CD4-positive, alpha-beta T cell (primary cell): Measurements from ENCODE around the gene CTSC. TPM values are rescaled to one million over a fixed set of nuclear protein-coding genes. Genes with fewer than 3 reads are reported as not detected.

ENCODE experiments used
- ATAC-seq: fragments of 200-7000 bp; cut with Tn5 transposase; one replicate; pipeline ENCODE4 v1.10.0; 2022; ENCODE audit warnings: mild to moderate bottlenecking; ENCODE audit not compliant: poor library complexity
- CTCF ChIA-PET: fragments of 350-600 bp; sonication (Branson Sonifier 250); formaldehyde crosslinking; loops from one replicate; lab custom pipeline; 2021; ENCODE audit warnings: antibody characterized with exemption, inconsistent platforms; lab: Charles Lee
- POLR2A ChIA-PET: fragments of 350-600 bp; sonication (Branson Sonifier 250); formaldehyde crosslinking; loops from one replicate; lab custom pipeline; 2021; ENCODE audit warnings: antibody characterized with exemption, inconsistent platforms; lab: Charles Lee
- DNase-seq, 14 experiments: peaks; one replicate each; pipeline ENCODE4 v3.0.0-alpha.2; 2013 to 2020; ENCODE audit warnings: mixed read lengths in 2 of 14
- H3K27ac ChIP-seq, 2 donors: one replicate each; pipeline versions ENCODE4 v1.5.1 to v1.7.0; 2013; ENCODE audit warnings: low read length in 2 of 2, low read depth in 1 of 2, mild to moderate bottlenecking in 1 of 2
- H3K27me3 ChIP-seq, 2 experiments: 1 replicate in 1 of 2; 2 replicates in 1 of 2; pipeline versions ENCODE4 v1.6.1 to v1.7.0; 2013; ENCODE audit warnings: low read length in 2 of 2, control low read depth in 1 of 2, mild to moderate bottlenecking in 1 of 2, moderate library complexity in 1 of 2; ENCODE audit not compliant: insufficient read depth in 2 of 2, control insufficient read depth in 1 of 2
- H3K36me3 ChIP-seq: one replicate; pipeline ENCODE4 v1.6.1; 2013; ENCODE audit warnings: low read length, control low read depth; ENCODE audit not compliant: insufficient read depth
- H3K4me1 ChIP-seq: one replicate; pipeline ENCODE4 v1.6.1; 2013; ENCODE audit warnings: low read length, control low read depth; ENCODE audit not compliant: insufficient read depth
- H3K4me3 ChIP-seq: one replicate; pipeline ENCODE4 v1.5.1; 2013; ENCODE audit warnings: mild to moderate bottlenecking, low read length, moderate library complexity
- H3K9me3 ChIP-seq, 2 experiments: 1 replicate in 1 of 2; 2 replicates in 1 of 2; pipeline versions ENCODE4 v1.6.1 to v1.7.0; 2013; ENCODE audit warnings: low read length in 2 of 2, mild to moderate bottlenecking in 2 of 2, control low read depth in 1 of 2, moderate library complexity in 1 of 2; ENCODE audit not compliant: control insufficient read depth in 1 of 2, insufficient read depth in 1 of 2
- H3K27ac Mint-ChIP-seq: one replicate; pipeline ENCODE4 v1.8.0; 2020; ENCODE audit warnings: mixed read lengths
- H3K27me3 Mint-ChIP-seq: one replicate; pipeline ENCODE4 v1.8.0; 2021; ENCODE audit warnings: mixed read lengths
- H3K36me3 Mint-ChIP-seq: one replicate; pipeline ENCODE4 v1.8.0; 2021; ENCODE audit warnings: low read depth, mixed read lengths
- H3K4me1 Mint-ChIP-seq: one replicate; pipeline ENCODE4 v1.8.0; 2021; ENCODE audit warnings: low read depth, mixed read lengths
- H3K4me3 Mint-ChIP-seq: one replicate; pipeline ENCODE4 v1.8.0; 2020; ENCODE audit warnings: mild to moderate bottlenecking, mixed read lengths
- H3K9me3 Mint-ChIP-seq: one replicate; pipeline ENCODE4 v1.8.0; 2020; ENCODE audit warnings: mixed read lengths
- intact Hi-C, 2 experiments: fragments of 100-400 bp; cut with DNase I in 1 of 2; cut with micrococcal nuclease in 1 of 2; formaldehyde crosslinking; loops; one replicate each; pipeline versions ENCODE4 v1.15.1 to v1.9.0; 2023 to 2025; cut with DNase I, micrococcal nuclease
- total RNA-seq, 174 experiments: library from RNA in 2 of 174; stranded (reverse) in 2 of 174; gene quantifications; one replicate each; pipeline ENCODE4 v1.2.3 and lab custom pipeline; 2021 to 2026
- TF ChIP-seq, protein P1 (sequence below): fragments of 200-600 bp; IDR thresholded peaks from one replicate; pipeline ENCODE4 v1.8.0; 2022; ENCODE audit warnings: antibody characterized with exemption, mild to moderate bottlenecking

The CTSC gene
- total RNA-seq, 2 experiments from 2014 or later = 28.5 to 32.6 TPM

GRCh38 chr11:88353386-88353785 lies 15.8 kb upstream of the CTSC start:
- ChIA-PET POLR2A (no interaction called here), CTCF (interaction anchor here (1.3 kb wide), 1 partner anchor 13 kb away, joined by 3 read pairs; no protein-coding TSS in a partner anchor)
- H3K36me3 ChIP-seq = no peaks in the 10 kb centered on the region
- intact Hi-C loops = loop anchor here in 1 of 2 experiments (10.0 kb wide), 1 partner anchor 49 kb away; no protein-coding TSS in a partner anchor
- peaks cover 6% of the 10 kb centered on the region for H3K4me1 ChIP-seq
- ATAC-seq = no peak
- peaks cover 33% of the 10 kb centered on the region for H3K4me1 Mint-ChIP-seq
- H3K36me3 Mint-ChIP-seq = no peaks in the 10 kb centered on the region
- no peaks in the 10 kb centered on the region for H3K27me3 ChIP-seq
- no peak for DNase-seq
- TF ChIP-seq, protein P1, sequence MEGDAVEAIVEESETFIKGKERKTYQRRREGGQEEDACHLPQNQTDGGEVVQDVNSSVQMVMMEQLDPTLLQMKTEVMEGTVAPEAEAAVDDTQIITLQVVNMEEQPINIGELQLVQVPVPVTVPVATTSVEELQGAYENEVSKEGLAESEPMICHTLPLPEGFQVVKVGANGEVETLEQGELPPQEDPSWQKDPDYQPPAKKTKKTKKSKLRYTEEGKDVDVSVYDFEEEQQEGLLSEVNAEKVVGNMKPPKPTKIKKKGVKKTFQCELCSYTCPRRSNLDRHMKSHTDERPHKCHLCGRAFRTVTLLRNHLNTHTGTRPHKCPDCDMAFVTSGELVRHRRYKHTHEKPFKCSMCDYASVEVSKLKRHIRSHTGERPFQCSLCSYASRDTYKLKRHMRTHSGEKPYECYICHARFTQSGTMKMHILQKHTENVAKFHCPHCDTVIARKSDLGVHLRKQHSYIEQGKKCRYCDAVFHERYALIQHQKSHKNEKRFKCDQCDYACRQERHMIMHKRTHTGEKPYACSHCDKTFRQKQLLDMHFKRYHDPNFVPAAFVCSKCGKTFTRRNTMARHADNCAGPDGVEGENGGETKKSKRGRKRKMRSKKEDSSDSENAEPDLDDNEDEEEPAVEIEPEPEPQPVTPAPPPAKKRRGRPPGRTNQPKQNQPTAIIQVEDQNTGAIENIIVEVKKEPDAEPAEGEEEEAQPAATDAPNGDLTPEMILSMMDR = no peak
- H3K4me3 ChIP-seq = no peak overlapping the region
- H3K4me3 Mint-ChIP-seq = no peak overlapping the region
- no peak overlapping the region for H3K27ac ChIP-seq
- H3K27ac Mint-ChIP-seq = peak overlapping the region; percentile 75
- H3K9me3 Mint-ChIP-seq = no peaks in the 10 kb centered on the region
- no peaks in the 10 kb centered on the region for H3K9me3 ChIP-seq
- H3K27me3 Mint-ChIP-seq = no peaks in the 10 kb centered on the region

DNA sequence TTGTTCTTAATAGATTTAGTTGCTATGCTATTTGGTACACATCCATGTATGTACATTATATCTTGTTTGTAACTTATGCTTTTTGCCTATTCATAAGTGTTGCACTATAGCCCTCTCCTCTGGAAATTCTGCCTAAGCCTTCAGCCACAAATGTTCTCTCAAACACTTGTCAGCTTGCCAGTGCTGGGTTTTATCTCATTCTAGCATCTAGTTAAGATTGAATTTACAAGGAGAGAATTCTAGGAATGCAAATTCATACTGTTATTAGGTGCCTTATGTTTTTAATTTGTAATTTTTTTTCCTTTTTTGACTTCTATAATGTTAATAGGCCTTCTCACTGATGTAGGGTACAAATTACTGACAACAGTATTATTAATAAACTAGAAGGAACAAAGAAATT lies 14.6 kb upstream of the CTSC start:
- TF ChIP-seq, protein P1 = no peak
- ATAC-seq (no peak), DNase-seq (no peak)
- Mint-ChIP-seq H3K9me3 (no peaks in the 10 kb centered on the region), H3K27ac (no peak overlapping the region), H3K4me3 (no peak overlapping the region), H3K4me1 (peaks cover 23% of the 10 kb centered on the region), H3K36me3 (no peaks in the 10 kb centered on the region), H3K27me3 (no peaks in the 10 kb centered on the region)
- H3K27me3 ChIP-seq = no peaks in the 10 kb centered on the region
- ChIA-PET CTCF (interaction anchor here (1.3 kb wide), 1 partner anchor 14 kb away, joined by 3 read pairs; no protein-coding TSS in a partner anchor), POLR2A (no interaction called here)
- no peak overlapping the region for H3K27ac ChIP-seq
- no peak overlapping the region for H3K4me3 ChIP-seq
- H3K9me3 ChIP-seq = no peaks in the 10 kb centered on the region
- intact Hi-C loops = loop anchor here in 1 of 2 experiments (10.0 kb wide), 1 partner anchor 47 kb away; no protein-coding TSS in a partner anchor
- H3K36me3 ChIP-seq = no peaks in the 10 kb centered on the region
- peaks cover 3% of the 10 kb centered on the region for H3K4me1 ChIP-seq

- H3K4me3 ChIP-seq = no peak overlapping the region
- Mint-ChIP-seq H3K27ac (no peak overlapping the region), H3K36me3 (no peaks in the 10 kb centered on the region), H3K4me3 (no peak overlapping the region), H3K9me3 (no peaks in the 10 kb centered on the region), H3K4me1 (peaks cover 16% of the 10 kb centered on the region), H3K27me3 (no peaks in the 10 kb centered on the region)
- no peaks in the 10 kb centered on the region for H3K36me3 ChIP-seq
- no peak overlapping the region for H3K27ac ChIP-seq
- ChIA-PET CTCF (no interaction called here), POLR2A (no interaction called here)
- no peaks in the 10 kb centered on the region for H3K9me3 ChIP-seq
- ATAC-seq (no peak), DNase-seq (no peak)
- H3K27me3 ChIP-seq = no peaks in the 10 kb centered on the region
- intact Hi-C loops = no loop called here
- peaks cover 3% of the 10 kb centered on the region for H3K4me1 ChIP-seq
- TF ChIP-seq, protein P1 = no peak
Observed at GRCh38 chr11:88348870-88349269, 11.3 kb upstream of the CTSC start.
